Ovary (tissue), 9 donors: Measurements from ENCODE around the gene RGS13. TPM values are rescaled to one million over a fixed set of nuclear protein-coding genes. Genes with fewer than 3 reads are reported as not detected.

ENCODE experiments used
- DNase-seq, 5 donors: peaks; one replicate each; pipeline ENCODE4 v3.0.0-alpha.2; 2019 to 2020
- H3K27ac ChIP-seq, 2 donors: fragments of 200-600 bp; one replicate each; pipeline versions ENCODE4 v1.5.1 to v1.8.0; 2019 to 2022
- H3K27me3 ChIP-seq: fragments of 200-600 bp; one replicate; pipeline ENCODE4 v1.8.0; 2022
- H3K36me3 ChIP-seq: fragments of 200-600 bp; sonication (generic); one replicate; pipeline ENCODE4 v1.5.1; 2019
- H3K4me1 ChIP-seq: one replicate; pipeline ENCODE4 v1.8.1; 2013; ENCODE audit warnings: mild to moderate bottlenecking, moderate library complexity; ENCODE audit not compliant: insufficient read depth
- H3K4me3 ChIP-seq: fragments of 200-600 bp; sonication (generic); one replicate; pipeline ENCODE4 v1.5.1; 2017
- H3K9me3 ChIP-seq, 2 donors: fragments of 200-600 bp in 1 of 2; sonication (generic) in 1 of 2; one replicate each; pipeline versions ENCODE4 v1.5.1 to v1.8.1; 2013 to 2019; ENCODE audit warnings: mild to moderate bottlenecking in 1 of 2, moderate library complexity in 1 of 2
- CTCF ChIP-seq, 3 donors: fragments of 450-650 bp in 2 of 3; fragments of 200-600 bp in 1 of 3; IDR thresholded peaks; one replicate each; pipeline versions ENCODE4 v1.5.1 to v1.8.0; 2016 to 2022; ENCODE audit warnings: antibody characterized with exemption in 3 of 3, mild to moderate bottlenecking in 1 of 3
- EP300 ChIP-seq: sonication (generic); formaldehyde crosslinking; IDR thresholded peaks from one replicate; pipeline ENCODE4 v1.6.1; 2017; ENCODE audit warnings: antibody characterized with exemption
- POLR2A ChIP-seq: fragments of 450-650 bp; IDR thresholded peaks from one replicate; pipeline ENCODE4 v1.6.1; 2017; ENCODE audit warnings: antibody characterized with exemption, mild to moderate bottlenecking, moderate library complexity
- WGBS, 3 donors: extraction: QIAGEN DNeasy Blood & Tissue Kit in 1 of 3; methylation state at CpG; one replicate each; pipeline versions ENCODE4 v1.1.5 to v1.1.7; 2013 to 2017; 5-methylcytosine and 5-hydroxymethylcytosine counted together
- intact Hi-C, 4 donors: fragments of 100-400 bp; cut with DNase I; formaldehyde crosslinking; loops; one replicate each; pipeline versions ENCODE4 v1.11.0 to v1.15.1; 2022 to 2023
- polyA plus RNA-seq, 2 donors: library from polyadenylated mRNA; stranded (reverse); fragments of 200-250 nt in 1 of 2; fragments of 350-450 nt in 1 of 2; fragmentation: Illumina TruSeq in 1 of 2; extraction: RNeasy Lipid Tissue Mini Kit (QIAGEN cat#74804) in 1 of 2; gene quantifications; one replicate each; pipeline ENCODE4 v1.2.3, GENCODE V29; 2013 to 2014
- total RNA-seq, 7 donors: library from RNA; depleted of rRNA in 2 of 7; stranded (reverse); fragments of >200 nt in 2 of 7; fragmentation: NEBNext Ultra II Directional in 3 of 7; extraction: Animal tissue kit (Norgen Biotek cat#: 25700) in 3 of 7; gene quantifications; one replicate each; pipeline versions ENCODE4 v1.1.0 to v1.2.4, GENCODE V29; 2016 to 2023
- donor health status: DM: no; HTN: no; CAD: no; lungs with moderate emphysema.
- donor health status: DM: no; HTN: no; CAD: no.
- donor health status: Bipolar disorder and iron deficiency.
- donor health status: DM: yes; HTN: yes; CAD: no.
- donor health status: DM: no; HTN: no; CAD: no.
- donor health status: DM: yes; HTN: yes; CAD: no.

RGS13 gene
- total and polyA plus RNA-seq, 9 donors: 0.12 to 0.78 (median 0.23) TPM; not detected in 5

DNA sequence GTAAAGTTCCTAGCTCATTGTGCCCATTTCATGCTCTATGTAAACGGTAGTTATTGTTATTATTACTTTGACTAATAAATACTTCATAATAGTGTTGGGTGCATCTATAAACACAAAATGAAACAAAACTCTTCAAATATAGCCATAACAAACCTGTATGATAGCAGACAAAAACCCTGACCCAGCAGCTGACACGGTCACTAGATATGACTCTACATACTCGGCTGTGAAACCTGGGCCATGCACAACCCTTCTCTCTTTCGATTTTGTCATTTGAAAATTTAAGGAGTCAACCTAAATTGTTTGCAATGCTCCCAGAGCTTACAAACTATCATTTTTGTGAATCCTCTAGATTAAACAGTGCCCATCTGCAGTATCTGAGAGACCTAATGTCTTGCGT lies 8.0 kb upstream of the RGS13 start:
- TF ChIP-seq CTCF (IDR thresholded peaks at IDR 0.05): no peak
- 87 to 88% (median 87%) methylated on average over 5 of the region's 5 CpGs for WGBS, 3 donors
- no peak for DNase-seq
- no peak overlapping the region for H3K27ac ChIP-seq
- intact Hi-C loops: no loop called here
- no peaks in the 10 kb centered on the region for H3K36me3 ChIP-seq
- H3K9me3 ChIP-seq: no peaks in the 10 kb centered on the region
- no peaks in the 10 kb centered on the region for H3K4me1 ChIP-seq
- no peaks in the 10 kb centered on the region for H3K27me3 ChIP-seq
- no peak overlapping the region for H3K4me3 ChIP-seq

- Histone ChIP-seq H3K4me3 (no peak overlapping the region), H3K27ac (no peak overlapping the region), H3K9me3 (no peaks in the 10 kb centered on the region), H3K27me3 (no peaks in the 10 kb centered on the region), H3K4me1 (no peaks in the 10 kb centered on the region), H3K36me3 (no peaks in the 10 kb centered on the region)
- TF ChIP-seq CTCF (IDR thresholded peaks at IDR 0.05) (no peak), POLR2A (no peak), EP300 (no peak)
- intact Hi-C loops: no loop called here
- 95 to 97% (median 97%) methylated on average over 1 of the region's 1 CpG for WGBS, 3 donors
- no peak for DNase-seq
Observed at GRCh38 chr1:192628396-192629057, 7.4 kb upstream of the RGS13 start.

DNA sequence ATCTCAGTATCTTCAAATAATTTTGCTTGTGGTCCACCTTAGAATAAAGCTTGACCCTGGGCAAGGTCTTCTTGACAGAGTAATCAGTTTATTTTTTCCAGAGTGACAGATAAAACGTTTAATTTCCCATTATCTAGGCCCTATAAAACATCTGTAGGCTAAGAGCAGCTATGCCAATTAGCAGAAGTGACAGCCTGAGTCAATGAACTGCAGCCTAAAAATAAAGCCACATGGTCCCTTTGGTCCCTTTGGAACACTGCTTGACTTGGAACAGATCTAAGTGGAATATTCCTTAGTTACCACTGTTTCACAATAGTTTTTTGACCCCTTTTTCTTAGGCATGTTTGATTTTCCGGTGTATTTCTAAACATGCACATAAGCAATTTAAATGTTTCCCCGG lies 6.3 kb upstream of the RGS13 start:
- 66 to 75% (median 69%) methylated on average over 3 of the region's 3 CpGs for WGBS, 3 donors
- intact Hi-C loops: no loop called here

GRCh38 chr1:192630521-192631287 lies 5.2 kb upstream of the RGS13 start:
- Histone ChIP-seq H3K9me3 (no peaks in the 10 kb centered on the region), H3K4me1 (no peaks in the 10 kb centered on the region), H3K27ac (no peak overlapping the region), H3K27me3 (no peaks in the 10 kb centered on the region), H3K4me3 (no peak overlapping the region), H3K36me3 (no peaks in the 10 kb centered on the region)
- WGBS, 3 donors: 65 to 81% (median 76%) methylated on average over 6 of the region's 6 CpGs
- intact Hi-C loops: no loop called here
- TF ChIP-seq CTCF (IDR thresholded peaks at IDR 0.05) (no peak), EP300 (no peak), POLR2A (no peak)
- DNase-seq: no peak

More for the DNA sequence above, 6.3 kb upstream of the RGS13 start:
- Histone ChIP-seq H3K27ac (no peak overlapping the region), H3K9me3 (no peaks in the 10 kb centered on the region), H3K36me3 (no peaks in the 10 kb centered on the region), H3K4me1 (no peaks in the 10 kb centered on the region), H3K27me3 (no peaks in the 10 kb centered on the region), H3K4me3 (no peak overlapping the region)
- no peak for DNase-seq
- TF ChIP-seq POLR2A (no peak), CTCF (IDR thresholded peaks at IDR 0.05) (no peak)
